Thyroid gland (tissue), 4 donors: ENCODE measurements around the gene ACOX3.

Experiments used
- CTCF ChIP-seq, 6 experiments: fragments of 200-600 bp in 3 of 6; fragments of 450-650 bp in 3 of 6; sonication (generic) in 3 of 6; IDR thresholded peaks; one replicate each; pipeline ENCODE4 v1.5.1; 2016 to 2019; ENCODE audit warnings: antibody characterized with exemption in 6 of 6, mild to moderate bottlenecking in 2 of 6, inconsistent platforms in 1 of 6, moderate library complexity in 1 of 6
- POLR2A ChIP-seq, 2 donors: fragments of 450-650 bp; IDR thresholded peaks; one replicate each; pipeline ENCODE4 v1.6.1; 2017; ENCODE audit warnings: antibody characterized with exemption in 2 of 2, mild to moderate bottlenecking in 2 of 2, moderate library complexity in 1 of 2

GRCh38 chr4:8336412-8337075 lies 104.0 kb downstream of the ACOX3 start:
- TF ChIP-seq CTCF (IDR thresholded peaks at IDR 0.05) (no peak), POLR2A (IDR thresholded peaks at IDR 0.05) (no peak)
